ENCODE results near the gene GRM8.

- TF ChIP-seq, protein P1, sequence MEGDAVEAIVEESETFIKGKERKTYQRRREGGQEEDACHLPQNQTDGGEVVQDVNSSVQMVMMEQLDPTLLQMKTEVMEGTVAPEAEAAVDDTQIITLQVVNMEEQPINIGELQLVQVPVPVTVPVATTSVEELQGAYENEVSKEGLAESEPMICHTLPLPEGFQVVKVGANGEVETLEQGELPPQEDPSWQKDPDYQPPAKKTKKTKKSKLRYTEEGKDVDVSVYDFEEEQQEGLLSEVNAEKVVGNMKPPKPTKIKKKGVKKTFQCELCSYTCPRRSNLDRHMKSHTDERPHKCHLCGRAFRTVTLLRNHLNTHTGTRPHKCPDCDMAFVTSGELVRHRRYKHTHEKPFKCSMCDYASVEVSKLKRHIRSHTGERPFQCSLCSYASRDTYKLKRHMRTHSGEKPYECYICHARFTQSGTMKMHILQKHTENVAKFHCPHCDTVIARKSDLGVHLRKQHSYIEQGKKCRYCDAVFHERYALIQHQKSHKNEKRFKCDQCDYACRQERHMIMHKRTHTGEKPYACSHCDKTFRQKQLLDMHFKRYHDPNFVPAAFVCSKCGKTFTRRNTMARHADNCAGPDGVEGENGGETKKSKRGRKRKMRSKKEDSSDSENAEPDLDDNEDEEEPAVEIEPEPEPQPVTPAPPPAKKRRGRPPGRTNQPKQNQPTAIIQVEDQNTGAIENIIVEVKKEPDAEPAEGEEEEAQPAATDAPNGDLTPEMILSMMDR (IDR thresholded peaks at IDR 0.05; ENCODE audit: low read depth, low read length, poor library complexity, severe bottlenecking) = no peak
- TF ChIP-seq EZH2phosphoT487 (IDR thresholded peaks at IDR 0.05; ENCODE audit: borderline replicate concordance, low read length) = no peak
These were observed 617.2 kb downstream of the GRM8 start for GRCh38 chr7:126635545-126635944.
